H9 (cell line): ENCODE data around the gene NFKB1. TPM values are rescaled to one million over a fixed set of nuclear protein-coding genes. Genes with fewer than 3 reads are reported as not detected.

Experiments used
- DNase-seq: peaks from one replicate; pipeline ENCODE4 v3.0.0-alpha.2; 2017
- H2AFZ ChIP-seq: one replicate; pipeline ENCODE4 v1.6.1; 2013; ENCODE audit warnings: mild to moderate bottlenecking, low read length, control low read depth, moderate library complexity
- H2AK5ac ChIP-seq: 2 replicates; pipeline ENCODE4 v1.6.1; 2013; ENCODE audit warnings: low read length, control low read depth, mixed read lengths; ENCODE audit not compliant: insufficient read length
- H2BK120ac ChIP-seq: one replicate; pipeline ENCODE4 v1.6.1; 2013; ENCODE audit warnings: low read depth, mild to moderate bottlenecking, low read length, control low read depth, inconsistent platforms; ENCODE audit not compliant: poor library complexity, severe bottlenecking
- H2BK12ac ChIP-seq: 2 replicates; pipeline ENCODE4 v1.6.1; 2013; ENCODE audit warnings: low read length, control low read depth, mixed read lengths, low read depth; ENCODE audit not compliant: insufficient read length
- H2BK15ac ChIP-seq: 2 replicates; pipeline ENCODE4 v1.6.1; 2013; ENCODE audit warnings: low read depth, low read length, control low read depth
- H2BK20ac ChIP-seq: one replicate; pipeline ENCODE4 v1.6.1; 2013; ENCODE audit warnings: low read depth, mild to moderate bottlenecking, low read length, control low read depth, inconsistent platforms; ENCODE audit not compliant: poor library complexity, severe bottlenecking
- H2BK5ac ChIP-seq: 2 replicates; pipeline ENCODE4 v1.6.1; 2013; ENCODE audit warnings: low read length, control low read depth, mixed read lengths; ENCODE audit not compliant: insufficient read length
- H3K14ac ChIP-seq: 2 replicates; pipeline ENCODE4 v1.6.1; 2013; ENCODE audit warnings: low read length, control low read depth; ENCODE audit not compliant: insufficient read depth
- H3K18ac ChIP-seq: 2 replicates; pipeline ENCODE4 v1.6.1; 2013; ENCODE audit warnings: low read depth, mild to moderate bottlenecking, mixed read lengths, low read length, control low read depth; ENCODE audit not compliant: insufficient read length
- H3K23ac ChIP-seq: 2 replicates; pipeline ENCODE4 v1.6.1; 2013; ENCODE audit warnings: low read length, control low read depth, mixed read lengths, low read depth; ENCODE audit not compliant: insufficient read length
- H3K23me2 ChIP-seq: 2 replicates; pipeline ENCODE4 v1.6.1; 2013; ENCODE audit warnings: low read depth, mild to moderate bottlenecking, mixed read lengths, low read length, control low read depth; ENCODE audit not compliant: insufficient read length, poor library complexity, severe bottlenecking
- H3K27ac ChIP-seq: 2 replicates; pipeline ENCODE4 v1.5.1; 2013; ENCODE audit warnings: low read length, control low read depth, mixed read lengths, low read depth; ENCODE audit not compliant: insufficient read length
- H3K27me3 ChIP-seq: 2 replicates; pipeline ENCODE4 v1.6.1; 2013; ENCODE audit warnings: low read length, control low read depth, inconsistent platforms; ENCODE audit not compliant: insufficient read depth
- H3K4ac ChIP-seq: 2 replicates; pipeline ENCODE4 v1.6.1; 2013; ENCODE audit warnings: low read depth, mild to moderate bottlenecking, control low read depth, inconsistent platforms, low read length, moderate library complexity
- H3K4me1 ChIP-seq: 2 replicates; pipeline ENCODE4 v1.6.1; 2013; ENCODE audit warnings: low read length, control low read depth, inconsistent platforms; ENCODE audit not compliant: insufficient read depth
- H3K4me2 ChIP-seq: 2 replicates; pipeline ENCODE4 v1.6.1; 2013; ENCODE audit warnings: low read length, control low read depth, mixed read lengths; ENCODE audit not compliant: insufficient read length, insufficient read depth
- H3K56ac ChIP-seq: 2 replicates; pipeline ENCODE4 v1.6.1; 2013; ENCODE audit warnings: low read depth, mild to moderate bottlenecking, mixed read lengths, low read length, control low read depth; ENCODE audit not compliant: insufficient read length
- H3K79me1 ChIP-seq: 2 replicates; pipeline ENCODE4 v1.6.1; 2013; ENCODE audit warnings: low read depth, mild to moderate bottlenecking, moderate library complexity, low read length, control low read depth, inconsistent platforms; ENCODE audit not compliant: insufficient read depth, poor library complexity, severe bottlenecking
- H3K79me2 ChIP-seq: 2 replicates; pipeline ENCODE4 v1.6.1; 2013; ENCODE audit warnings: low read length, control low read depth, inconsistent platforms; ENCODE audit not compliant: insufficient read depth
- H3K9ac ChIP-seq: 2 replicates; pipeline ENCODE4 v1.6.1; 2013; ENCODE audit warnings: low read length, control low read depth, mixed read lengths; ENCODE audit not compliant: insufficient read length; ENCODE audit errors: extremely low read depth
- H3K9me3 ChIP-seq: one replicate; pipeline ENCODE4 v1.6.1; 2013; ENCODE audit warnings: low read depth, low read length, inconsistent platforms; ENCODE audit not compliant: control insufficient read depth
- H3T11ph ChIP-seq: one replicate; pipeline ENCODE4 v1.6.1; 2013; ENCODE audit warnings: mild to moderate bottlenecking, low read length, control low read depth, inconsistent platforms
- H4K20me1 ChIP-seq: one replicate; pipeline ENCODE4 v1.6.1; 2013; ENCODE audit not compliant: control insufficient read depth, insufficient read length, insufficient read depth
- H4K5ac ChIP-seq: 2 replicates; pipeline ENCODE4 v1.6.1; 2013; ENCODE audit warnings: low read depth, mild to moderate bottlenecking, mixed read lengths, low read length, control low read depth; ENCODE audit not compliant: insufficient read length
- H4K8ac ChIP-seq: replicated peaks from 2 replicates; pipeline ENCODE4 v1.6.1; 2013; ENCODE audit warnings: low read length, control low read depth, mixed read lengths, low read depth; ENCODE audit not compliant: insufficient read length
- H4K91ac ChIP-seq: 2 replicates; pipeline ENCODE4 v1.6.1; 2013; ENCODE audit warnings: low read depth, mild to moderate bottlenecking, moderate library complexity, mixed read lengths, low read length, control low read depth; ENCODE audit not compliant: insufficient read length
- H3K27ac Mint-ChIP-seq, 3 experiments: 2 replicates in 2 of 3; 3 replicates in 1 of 3; pipeline ENCODE4 v1.8.0; 2020 to 2021; ENCODE audit warnings: mixed read lengths in 3 of 3, mild to moderate bottlenecking in 1 of 3, moderate library complexity in 1 of 3
- H3K27me3 Mint-ChIP-seq: 2 replicates; pipeline ENCODE4 v1.8.0; 2021; ENCODE audit warnings: low read depth, mild to moderate bottlenecking, moderate library complexity, mixed read lengths
- H3K36me3 Mint-ChIP-seq, 3 experiments: 2 replicates in 2 of 3; 3 replicates in 1 of 3; pipeline ENCODE4 v1.8.0; 2020 to 2021; ENCODE audit warnings: low read depth in 3 of 3, mixed read lengths in 3 of 3; ENCODE audit not compliant: insufficient read depth in 1 of 3
- H3K4me1 Mint-ChIP-seq, 2 experiments: 2 replicates each; pipeline ENCODE4 v1.8.0; 2020; ENCODE audit warnings: mixed read lengths in 2 of 2
- H3K4me3 Mint-ChIP-seq, 2 experiments: 2 replicates in 1 of 2; 3 replicates in 1 of 2; pipeline ENCODE4 v1.8.0; 2020 to 2021; ENCODE audit warnings: mild to moderate bottlenecking in 2 of 2, mixed read lengths in 2 of 2, moderate library complexity in 1 of 2
- H3K9me3 Mint-ChIP-seq, 2 experiments: 2 replicates in 1 of 2; 3 replicates in 1 of 2; pipeline ENCODE4 v1.8.0; 2020; ENCODE audit warnings: mild to moderate bottlenecking in 2 of 2, mixed read lengths in 2 of 2, moderate library complexity in 1 of 2
- WGBS: extraction: QIAGEN DNeasy Blood & Tissue Kit; methylation state at CpG from one replicate; pipeline ENCODE4 v1.1.7; 2013; ENCODE audit warnings: missing lambda C conversion rate, low lambda C conversion rate, mixed read lengths; ENCODE audit not compliant: insufficient read length; ENCODE audit errors: extremely low coverage; 5-methylcytosine and 5-hydroxymethylcytosine counted together
- total RNA-seq: library from RNA; stranded (reverse); gene quantifications from 2 replicates; pipeline ENCODE4 v1.2.1, GENCODE V29; 2021
- TF ChIP-seq, protein P1 (sequence below): fragments of 200-600 bp; sonication (generic); conservative IDR thresholded peaks from 3 replicates; pipeline ENCODE4 v1.8.0; 2021; ENCODE audit warnings: antibody characterized with exemption, mild to moderate bottlenecking

Gene NFKB1
- total RNA-seq, 1 experiment from 2014 or later: 5.7 TPM

DNA sequence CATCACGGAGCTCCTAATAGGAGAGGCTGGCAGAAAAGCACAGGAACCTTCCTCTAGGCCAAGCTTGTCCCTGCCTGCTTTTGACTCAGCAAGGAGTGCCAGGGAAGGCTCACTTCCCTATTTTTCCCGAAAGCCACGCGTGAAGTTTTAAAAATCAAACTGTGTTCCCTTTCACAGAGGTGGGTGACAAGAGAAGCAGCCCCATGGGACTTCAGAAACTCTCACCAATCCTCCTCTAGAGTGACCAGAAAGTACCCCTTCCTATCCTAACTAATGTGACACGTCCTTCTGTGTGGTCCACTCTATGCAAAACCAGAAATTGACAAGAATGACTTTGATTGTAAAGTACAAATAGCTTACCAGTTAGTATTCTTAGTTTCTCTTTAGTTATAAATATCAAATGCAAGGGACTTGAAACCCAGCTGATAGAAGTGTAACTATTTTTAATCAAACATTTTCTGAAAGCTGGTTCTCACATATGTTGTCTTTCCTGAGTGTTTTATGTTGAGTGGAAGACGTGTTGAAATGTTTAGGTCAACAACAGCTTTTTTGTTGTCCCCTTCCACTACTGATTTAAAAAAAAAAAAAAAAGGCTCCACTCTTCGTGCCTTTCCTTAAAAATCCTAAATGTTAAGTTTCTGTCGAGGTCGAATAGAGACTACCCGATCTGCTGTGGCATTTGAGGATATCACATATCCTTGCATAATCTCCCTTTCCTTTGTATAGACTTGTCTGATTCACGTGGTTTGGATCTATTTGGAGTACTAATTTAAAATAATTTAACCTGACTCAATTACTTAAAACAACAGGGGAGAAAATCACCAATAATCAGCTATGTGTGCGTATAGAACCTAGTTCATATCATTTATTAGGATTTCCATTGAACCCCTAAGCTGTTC is 42.1 kb downstream of the NFKB1 start:
- no peaks in the 10 kb centered on the region for H3K36me3 Mint-ChIP-seq
- 100% methylated on average over 1 of the region's 12 CpGs for WGBS
- Histone ChIP-seq H3T11ph (no peak overlapping the region), H3K79me2 (no peaks in the 10 kb centered on the region), H3K23me2 (no peaks in the 10 kb centered on the region), H3K23ac (no peak overlapping the region), H3K56ac (no peak overlapping the region), H4K5ac (no peak overlapping the region), H2BK15ac (peak overlapping the region; percentile 80; the same call in 1 of the 2 replicates), H3K9me3 (no peaks in the 10 kb centered on the region), H2AFZ (no peak overlapping the region), H3K4me1 (no peaks in the 10 kb centered on the region), H3K4me2 (no peak overlapping the region), H4K91ac (no peak overlapping the region), H3K18ac (no peak overlapping the region), H3K4ac (no peak overlapping the region), H4K20me1 (no peaks in the 10 kb centered on the region), H2AK5ac (no peak overlapping the region), H2BK5ac (no peak overlapping the region), H3K14ac (no peak overlapping the region), H4K8ac (no peak overlapping the region), H3K9ac (no peak overlapping the region), H2BK20ac (no peak overlapping the region), H2BK120ac (no peak overlapping the region), H3K79me1 (no peaks in the 10 kb centered on the region), H2BK12ac (no peak overlapping the region), H3K27me3 (no peaks in the 10 kb centered on the region), H3K27ac (no peak overlapping the region)
- no peaks in the 10 kb centered on the region for H3K4me1 Mint-ChIP-seq
- H3K4me3 Mint-ChIP-seq: no peak overlapping the region
- H3K9me3 Mint-ChIP-seq: no peaks in the 10 kb centered on the region
- no peak for DNase-seq
- TF ChIP-seq, protein P1, sequence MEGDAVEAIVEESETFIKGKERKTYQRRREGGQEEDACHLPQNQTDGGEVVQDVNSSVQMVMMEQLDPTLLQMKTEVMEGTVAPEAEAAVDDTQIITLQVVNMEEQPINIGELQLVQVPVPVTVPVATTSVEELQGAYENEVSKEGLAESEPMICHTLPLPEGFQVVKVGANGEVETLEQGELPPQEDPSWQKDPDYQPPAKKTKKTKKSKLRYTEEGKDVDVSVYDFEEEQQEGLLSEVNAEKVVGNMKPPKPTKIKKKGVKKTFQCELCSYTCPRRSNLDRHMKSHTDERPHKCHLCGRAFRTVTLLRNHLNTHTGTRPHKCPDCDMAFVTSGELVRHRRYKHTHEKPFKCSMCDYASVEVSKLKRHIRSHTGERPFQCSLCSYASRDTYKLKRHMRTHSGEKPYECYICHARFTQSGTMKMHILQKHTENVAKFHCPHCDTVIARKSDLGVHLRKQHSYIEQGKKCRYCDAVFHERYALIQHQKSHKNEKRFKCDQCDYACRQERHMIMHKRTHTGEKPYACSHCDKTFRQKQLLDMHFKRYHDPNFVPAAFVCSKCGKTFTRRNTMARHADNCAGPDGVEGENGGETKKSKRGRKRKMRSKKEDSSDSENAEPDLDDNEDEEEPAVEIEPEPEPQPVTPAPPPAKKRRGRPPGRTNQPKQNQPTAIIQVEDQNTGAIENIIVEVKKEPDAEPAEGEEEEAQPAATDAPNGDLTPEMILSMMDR: no peak
- H3K27me3 Mint-ChIP-seq: no peaks in the 10 kb centered on the region
- H3K27ac Mint-ChIP-seq: peak overlapping the region in 1 of 3 experiments; percentile 23; a peak in 1 of 7 replicates
